Aorta (tissue), 5 donors: Measurements from ENCODE around the gene GIPC2. TPM values are rescaled to one million over a fixed set of nuclear protein-coding genes. Genes with fewer than 3 reads are reported as not detected.

Experiments used
- ATAC-seq: fragments of 200-7000 bp; cut with Tn5 transposase; one replicate; pipeline ENCODE4 v1.9.1; 2022; ENCODE audit warnings: moderate library complexity; ENCODE audit not compliant: low FRiP score
- DNase-seq, 2 donors: peaks; one replicate each; pipeline ENCODE4 v3.0.0-alpha.2; 2020
- H3K27ac ChIP-seq, 2 donors: one replicate each; pipeline ENCODE4 v1.5.1; 2013; ENCODE audit warnings: low read length in 2 of 2, mild to moderate bottlenecking in 2 of 2, moderate library complexity in 2 of 2, control low read depth in 1 of 2, inconsistent platforms in 1 of 2, low read depth in 1 of 2
- H3K27me3 ChIP-seq, 2 donors: one replicate each; pipeline ENCODE4 v1.6.1; 2013; ENCODE audit warnings: control low read depth in 1 of 2, low read length in 1 of 2, mild to moderate bottlenecking in 1 of 2, moderate library complexity in 1 of 2; ENCODE audit not compliant: insufficient read depth in 2 of 2, control insufficient read depth in 1 of 2
- H3K36me3 ChIP-seq, 2 donors: one replicate each; pipeline ENCODE4 v1.6.1; 2013; ENCODE audit warnings: control low read depth in 1 of 2, low read length in 1 of 2, mild to moderate bottlenecking in 1 of 2; ENCODE audit not compliant: insufficient read depth in 2 of 2, control insufficient read depth in 1 of 2
- H3K4me1 ChIP-seq, 2 donors: one replicate each; pipeline ENCODE4 v1.6.1; 2013; ENCODE audit warnings: low read length in 2 of 2, control low read depth in 1 of 2, mild to moderate bottlenecking in 1 of 2, moderate library complexity in 1 of 2; ENCODE audit not compliant: insufficient read depth in 2 of 2, control insufficient read depth in 1 of 2
- H3K4me3 ChIP-seq, 2 donors: one replicate each; pipeline ENCODE4 v1.5.1; 2013; ENCODE audit warnings: low read length in 2 of 2, control low read depth in 1 of 2, mild to moderate bottlenecking in 1 of 2
- H3K9me3 ChIP-seq: one replicate; pipeline ENCODE4 v1.6.1; 2013; ENCODE audit warnings: mild to moderate bottlenecking, low read length; ENCODE audit not compliant: control insufficient read depth
- whole genome bisulfite sequencing, 2 donors: extraction: QIAGEN DNeasy Blood & Tissue Kit; methylation state at CpG; one replicate each; pipeline ENCODE4 v1.1.7; 2013; 5-methylcytosine and 5-hydroxymethylcytosine counted together
- intact Hi-C, 2 donors: fragments of 100-400 bp; cut with DNase I; formaldehyde crosslinking; loops; one replicate each; pipeline versions ENCODE4 v1.14.2 to v1.15.0; 2022
- polyA plus RNA-seq, 2 donors: library from polyadenylated mRNA; stranded (reverse); fragments of 200-250 nt; gene quantifications; one replicate each; pipeline ENCODE4 v1.2.3, GENCODE V29; 2013
- total RNA-seq, 2 donors: library from RNA; stranded (reverse); fragmentation: NEBNext Ultra II Directional; extraction: Animal tissue kit (Norgen Biotek cat#: 25700); gene quantifications; one replicate each; pipeline ENCODE4 v1.2.1, GENCODE V29; 2021
- donor health status: healthy with polysubstance abuse.
- donor health status: Bipolar disorder and iron deficiency.
- donor health status: DM: no; HTN: no; CAD: no.
- donor health status: DM: no; HTN: no; CAD: no.
- donor health status: DM: yes; HTN: yes; CAD: no.

Gene GIPC2
- total and polyA plus RNA-seq, 4 donors = 1.4 to 7.5 (median 5.1) TPM

DNA sequence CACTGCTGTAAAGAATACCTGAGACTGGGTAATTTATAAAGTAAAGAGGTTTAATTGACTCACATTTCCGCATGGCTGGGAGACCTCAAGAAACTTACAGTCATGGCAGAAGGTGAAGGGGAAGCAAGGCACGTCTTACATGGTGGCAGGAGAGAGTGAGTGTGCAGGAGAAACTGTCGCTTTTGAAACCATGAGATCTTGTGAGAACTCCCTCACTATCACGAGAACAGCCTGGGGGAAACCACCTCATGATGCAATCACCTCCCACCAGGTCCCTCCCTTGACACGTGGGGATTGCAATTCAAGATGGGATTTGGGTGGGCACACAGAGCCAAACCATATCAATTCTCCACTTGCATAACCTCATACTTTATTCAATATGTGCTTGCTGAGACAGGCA lies 76.6 kb downstream of the GIPC2 start:
- Histone ChIP-seq H3K36me3 (no peaks in the 10 kb centered on the region), H3K9me3 (no peaks in the 10 kb centered on the region), H3K27ac (no peak overlapping the region), H3K4me1 (no peaks in the 10 kb centered on the region), H3K4me3 (no peak overlapping the region), H3K27me3 (no peaks in the 10 kb centered on the region)
- intact Hi-C loops = no loop called here
- DNase-seq (no peak), ATAC-seq (no peak)
- WGBS, 2 donors = 76 to 77% methylated on average over 5 of the region's 5 CpGs

DNA sequence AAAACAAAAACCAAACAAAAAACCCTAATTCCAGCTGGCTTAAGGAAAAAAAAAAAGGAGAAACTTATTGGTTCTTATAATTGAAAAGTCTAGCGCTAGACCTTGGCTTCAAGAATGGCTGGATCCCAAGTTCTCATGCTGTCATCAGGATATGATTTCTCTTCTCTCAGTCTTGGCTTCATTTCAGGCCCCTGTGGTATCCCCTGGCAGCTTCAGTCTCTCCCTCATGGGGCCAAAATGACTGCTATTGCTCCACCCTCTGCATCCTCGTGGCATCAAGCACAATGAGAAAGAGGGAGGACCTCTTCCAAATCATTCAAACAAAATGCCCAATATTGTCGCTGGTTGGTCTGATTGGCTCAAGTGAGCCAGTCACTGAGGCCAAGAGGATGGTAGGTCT lies 80.7 kb downstream of the GIPC2 start:
- no peak for DNase-seq
- no peaks in the 10 kb centered on the region for H3K4me1 ChIP-seq
- H3K27me3 ChIP-seq = no peaks in the 10 kb centered on the region
- no peak overlapping the region for H3K4me3 ChIP-seq
- no peaks in the 10 kb centered on the region for H3K36me3 ChIP-seq
- no peak for ATAC-seq
- intact Hi-C loops = no loop called here
- no peak overlapping the region for H3K27ac ChIP-seq
- 75 to 88% methylated on average over 3 of the region's 3 CpGs for WGBS, 2 donors
- no peaks in the 10 kb centered on the region for H3K9me3 ChIP-seq

- Histone ChIP-seq H3K27me3 (no peaks in the 10 kb centered on the region), H3K4me3 (no peak overlapping the region), H3K4me1 (no peaks in the 10 kb centered on the region), H3K9me3 (no peaks in the 10 kb centered on the region), H3K36me3 (no peaks in the 10 kb centered on the region), H3K27ac (no peak overlapping the region)
- ATAC-seq (no peak), DNase-seq (no peak)
- intact Hi-C loops = loop anchor here in 1 of 2 donors (5.0 kb wide), 1 partner anchor 475 kb away; no protein-coding TSS in a partner anchor
- WGBS, 2 donors = 76 to 85% methylated on average over 3 of the region's 3 CpGs
These were observed 86.6 kb downstream of the GIPC2 start for GRCh38 chr1:78132174-78132947.

GRCh38 chr1:78132948-78133322 lies 87.2 kb downstream of the GIPC2 start:
- Histone ChIP-seq H3K27me3 (no peaks in the 10 kb centered on the region), H3K27ac (no peak overlapping the region), H3K4me1 (no peaks in the 10 kb centered on the region), H3K4me3 (no peak overlapping the region), H3K36me3 (no peaks in the 10 kb centered on the region), H3K9me3 (no peaks in the 10 kb centered on the region)
- DNase-seq (no peak), ATAC-seq (no peak)
- intact Hi-C loops = loop anchor here in 1 of 2 donors (5.0 kb wide), 1 partner anchor 474 kb away; no protein-coding TSS in a partner anchor
- 77 to 79% methylated on average over 1 of the region's 1 CpG for WGBS, 2 donors

GRCh38 chr1:78136680-78137079 lies 90.9 kb downstream of the GIPC2 start:
- intact Hi-C loops = no loop called here
- DNase-seq (no peak), ATAC-seq (no peak)
- Histone ChIP-seq H3K27me3 (no peaks in the 10 kb centered on the region), H3K4me1 (no peaks in the 10 kb centered on the region), H3K27ac (no peak overlapping the region), H3K4me3 (no peak overlapping the region), H3K36me3 (no peaks in the 10 kb centered on the region), H3K9me3 (no peaks in the 10 kb centered on the region)
- WGBS, 2 donors = 90 to 91% methylated on average over 1 of the region's 1 CpG

DNA sequence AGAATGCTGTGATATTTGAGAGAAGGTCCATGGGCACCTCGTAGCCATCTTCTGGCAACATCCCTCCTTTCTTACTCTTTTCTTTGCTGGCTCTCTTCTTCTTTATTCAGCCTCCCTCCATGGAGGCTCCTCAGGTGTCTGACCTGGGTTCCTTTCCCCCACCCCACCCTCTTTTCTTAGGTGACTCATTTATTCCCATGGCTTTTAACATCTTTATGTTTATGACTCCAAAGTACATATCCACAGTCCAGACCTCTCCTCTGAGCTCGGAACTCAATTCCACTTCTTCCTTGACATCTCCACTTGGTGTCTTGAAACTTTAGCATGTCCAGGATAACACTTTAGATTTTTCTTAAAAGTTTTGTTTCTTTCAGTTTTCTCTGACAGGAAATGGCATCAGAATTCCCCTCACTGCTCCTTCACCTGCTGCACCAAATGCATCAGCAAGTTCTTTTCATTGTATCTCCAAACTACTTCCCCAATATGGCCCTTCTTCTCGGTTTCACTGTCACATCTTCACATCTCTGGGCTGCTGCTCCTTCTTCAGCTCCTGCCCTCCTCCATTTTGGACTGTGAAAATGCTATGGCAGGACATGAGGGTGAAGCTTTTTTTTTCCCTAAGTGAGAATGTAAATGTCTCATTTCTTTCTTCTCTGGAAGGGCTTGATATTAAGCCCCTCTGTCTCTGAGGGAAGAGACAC lies 95.9 kb downstream of the GIPC2 start:
- DNase-seq (no peak), ATAC-seq (no peak)
- H3K4me1 ChIP-seq = no peaks in the 10 kb centered on the region
- H3K36me3 ChIP-seq = no peaks in the 10 kb centered on the region
- 79 to 84% methylated on average over 3 of the region's 3 CpGs for WGBS, 2 donors
- H3K9me3 ChIP-seq = no peaks in the 10 kb centered on the region
- H3K27ac ChIP-seq = no peak overlapping the region
- intact Hi-C loops = loop anchor here (10.0 kb wide), 2 partner anchors 473 to 533 kb away; no protein-coding TSS in a partner anchor
- no peak overlapping the region for H3K4me3 ChIP-seq
- H3K27me3 ChIP-seq = no peaks in the 10 kb centered on the region

DNA sequence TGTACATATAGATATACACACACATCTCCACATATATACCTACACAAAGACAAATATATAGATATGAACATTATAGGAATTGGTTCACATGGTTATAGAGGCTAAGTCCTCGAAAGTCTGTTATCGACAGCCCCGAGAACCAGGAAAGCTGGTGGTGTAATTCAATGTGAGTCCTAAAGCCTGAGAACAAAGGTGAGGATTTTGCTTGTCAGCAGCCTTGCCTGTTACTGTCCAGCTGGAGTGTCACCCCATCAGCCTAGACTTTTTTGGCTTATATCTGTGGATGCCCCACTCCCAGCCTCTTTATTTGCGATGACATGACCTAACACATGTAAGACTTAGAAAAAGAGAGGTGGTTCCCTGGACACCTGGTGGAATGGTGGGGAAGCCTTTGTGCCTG lies 97.0 kb downstream of the GIPC2 start:
- H3K27ac ChIP-seq = no peak overlapping the region
- no peaks in the 10 kb centered on the region for H3K9me3 ChIP-seq
- H3K4me1 ChIP-seq = no peaks in the 10 kb centered on the region
- 94 to 97% methylated on average over 4 of the region's 4 CpGs for whole genome bisulfite sequencing, 2 donors
- no peak overlapping the region for H3K4me3 ChIP-seq
- H3K36me3 ChIP-seq = no peaks in the 10 kb centered on the region
- DNase-seq (no peak), ATAC-seq (no peak)
- no peaks in the 10 kb centered on the region for H3K27me3 ChIP-seq
- intact Hi-C loops = loop anchor here (10.0 kb wide), 2 partner anchors 472 to 532 kb away; no protein-coding TSS in a partner anchor

- Histone ChIP-seq H3K9me3 (no peaks in the 10 kb centered on the region), H3K4me1 (no peaks in the 10 kb centered on the region), H3K27me3 (no peaks in the 10 kb centered on the region), H3K36me3 (no peaks in the 10 kb centered on the region), H3K27ac (no peak overlapping the region), H3K4me3 (no peak overlapping the region)
- ATAC-seq (no peak), DNase-seq (no peak)
- 83 to 85% methylated on average over 4 of the region's 4 CpGs for WGBS, 2 donors
- intact Hi-C loops = loop anchor here (10.0 kb wide), 2 partner anchors 472 to 532 kb away; no protein-coding TSS in a partner anchor
These were observed 97.4 kb downstream of the GIPC2 start for GRCh38 chr1:78143152-78143551.
